Measurements from ENCODE around the gene DHX34. TPM values are rescaled to one million over a fixed set of nuclear protein-coding genes. Genes with fewer than 3 reads are reported as not detected.
A peak's percentile ranks its signal among the peaks of the same experiment; 100 is the strongest.

The DHX34 gene
- total RNA-seq, 1 donor, result 12.7 TPM

- no peaks in the 10 kb centered on the region for H3K36me3 ChIP-seq (ENCODE audit: insufficient read depth, low read length)
- peaks cover 5% of the 10 kb centered on the region for H4K20me1 ChIP-seq (ENCODE audit: insufficient read depth, low read length)
- H3K4me1 ChIP-seq (ENCODE audit: insufficient read depth, low read length), result peaks cover 17% of the 10 kb centered on the region
- no peaks in the 10 kb centered on the region for H3K9me3 ChIP-seq (ENCODE audit: low read depth, low read length)
- peak overlapping the region; percentile 58 for H3K4me3 ChIP-seq (ENCODE audit: insufficient read depth, low read length)
- H3K27ac ChIP-seq (ENCODE audit: low read depth, low read length), result peak overlapping the region; percentile 50
- H3K79me2 ChIP-seq (ENCODE audit: insufficient read depth, low read length), result no peaks in the 10 kb centered on the region
- peaks cover 21% of the 10 kb centered on the region for H3K27me3 ChIP-seq (ENCODE audit: insufficient read depth, low read length)
- peak overlapping the region; percentile 86 for H3K4me2 ChIP-seq (ENCODE audit: insufficient read depth, low read length)
- DNase-seq (ENCODE audit: insufficient read length, low spot score, missing footprints), result peak; percentile 92
- peak; percentile 80 for TF ChIP-seq CTCF (IDR thresholded peaks at IDR 0.05; ENCODE audit: extremely low read depth, low read depth, low read length)
- H2AFZ ChIP-seq (ENCODE audit: low read length), result peak overlapping the region; percentile 82
Measured at GRCh38 chr19:47427241-47428176, 78.4 kb downstream of the DHX34 start.

- Histone ChIP-seq H3K36me3 (ENCODE audit: insufficient read depth, low read length) (no peaks in the 10 kb centered on the region), H3K4me3 (ENCODE audit: insufficient read depth, low read length) (peak overlapping the region; percentile 58), H3K27me3 (ENCODE audit: insufficient read depth, low read length) (peaks cover 13% of the 10 kb centered on the region), H3K9me3 (ENCODE audit: low read depth, low read length) (no peaks in the 10 kb centered on the region), H3K27ac (ENCODE audit: low read depth, low read length) (peak overlapping the region; percentile 50), H2AFZ (ENCODE audit: low read length) (peak overlapping the region; percentile 82), H3K4me2 (ENCODE audit: insufficient read depth, low read length) (peak overlapping the region; percentile 86), H3K4me1 (ENCODE audit: insufficient read depth, low read length) (peaks cover 17% of the 10 kb centered on the region), H4K20me1 (ENCODE audit: insufficient read depth, low read length) (peaks cover 5% of the 10 kb centered on the region), H3K79me2 (ENCODE audit: insufficient read depth, low read length) (no peaks in the 10 kb centered on the region)
- TF ChIP-seq CTCF (IDR thresholded peaks at IDR 0.05; ENCODE audit: extremely low read depth, low read depth, low read length), result no peak
- peak; percentile 99 for DNase-seq (ENCODE audit: insufficient read length, low spot score, missing footprints)
Measured at GRCh38 chr19:47428177-47428894, 79.2 kb downstream of the DHX34 start.

GRCh38 chr19:47429140-47429793, 80.2 kb downstream of the DHX34 start:
- Histone ChIP-seq H2AFZ (ENCODE audit: low read length) (no peak overlapping the region), H3K27ac (ENCODE audit: low read depth, low read length) (no peak overlapping the region), H3K27me3 (ENCODE audit: insufficient read depth, low read length) (peaks cover 4% of the 10 kb centered on the region), H3K36me3 (ENCODE audit: insufficient read depth, low read length) (no peaks in the 10 kb centered on the region), H3K9me3 (ENCODE audit: low read depth, low read length) (no peaks in the 10 kb centered on the region), H3K4me3 (ENCODE audit: insufficient read depth, low read length) (no peak overlapping the region), H4K20me1 (ENCODE audit: insufficient read depth, low read length) (peaks cover 5% of the 10 kb centered on the region), H3K4me2 (ENCODE audit: insufficient read depth, low read length) (no peak overlapping the region), H3K4me1 (ENCODE audit: insufficient read depth, low read length) (peaks cover 17% of the 10 kb centered on the region), H3K79me2 (ENCODE audit: insufficient read depth, low read length) (no peaks in the 10 kb centered on the region)
- no peak for TF ChIP-seq CTCF (IDR thresholded peaks at IDR 0.05; ENCODE audit: extremely low read depth, low read depth, low read length)
- DNase-seq (ENCODE audit: insufficient read length, low spot score, missing footprints), result no peak
